GM19025 (cell line): Measurements from ENCODE around the gene OLFML2A.

Experiments used
- ATAC-seq: cut with Tn5 transposase; IDR thresholded peaks from one replicate; pipeline ENCODE4 v1.9.1; 2021; ENCODE audit warnings: mild to moderate bottlenecking, low read depth, moderate library complexity; ENCODE audit not compliant: unreplicated experiment

OLFML2A gene

DNA sequence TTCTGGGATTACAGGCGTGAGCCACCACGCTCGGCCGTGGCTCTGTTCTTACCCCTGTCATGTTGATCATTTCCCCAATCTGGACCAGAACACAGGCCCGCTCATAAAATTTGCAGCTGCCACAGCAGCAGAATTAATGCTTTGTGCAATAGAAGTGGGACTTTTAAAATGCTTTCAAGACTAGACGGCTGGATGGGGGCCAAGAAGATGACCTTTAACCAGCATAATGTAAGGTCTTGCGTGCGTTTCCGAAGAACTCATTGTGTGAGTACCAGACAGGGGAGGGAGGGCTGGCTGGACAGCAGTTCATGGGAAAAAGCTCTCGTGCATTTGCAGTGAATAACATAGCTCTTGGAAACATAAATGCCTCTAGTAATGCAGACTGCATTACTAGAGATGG lies 72.9 kb downstream of the OLFML2A start:
- ATAC-seq = no peak

DNA sequence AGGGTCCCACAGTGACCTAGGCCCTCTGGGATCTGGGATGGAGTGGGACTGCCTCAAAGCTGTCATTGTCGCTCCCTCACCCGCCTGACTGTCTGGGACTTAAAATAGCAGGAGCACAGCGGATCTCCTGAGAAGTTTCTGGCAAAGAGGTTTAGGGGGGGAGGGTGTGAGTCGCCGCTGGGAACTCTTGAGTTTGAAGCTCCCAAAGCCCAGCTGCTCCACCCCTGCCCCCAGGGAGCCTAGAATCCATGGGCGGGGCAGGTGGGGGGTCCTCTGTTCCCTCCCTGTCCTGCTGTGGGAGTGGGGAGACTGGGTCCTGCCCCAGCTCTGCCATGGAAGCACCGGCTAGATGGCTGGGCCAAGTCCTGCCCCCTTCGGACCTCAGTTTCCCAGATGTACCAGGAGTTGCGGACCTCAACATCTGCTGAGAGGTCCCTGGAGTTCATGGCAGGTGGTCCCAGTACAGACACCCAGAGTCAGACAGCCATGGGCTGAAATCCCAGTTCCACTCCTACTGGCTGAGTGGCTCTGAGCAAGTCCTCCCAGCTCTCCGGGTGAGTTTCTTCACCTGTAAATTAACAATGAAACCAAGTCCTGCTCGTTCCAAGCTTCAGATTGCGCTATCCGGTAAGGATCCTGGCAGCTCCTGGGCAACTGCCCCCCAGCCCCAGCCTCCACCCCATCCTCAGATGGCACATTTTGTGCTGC lies 75.3 kb downstream of the OLFML2A start:
- no peak for ATAC-seq

DNA sequence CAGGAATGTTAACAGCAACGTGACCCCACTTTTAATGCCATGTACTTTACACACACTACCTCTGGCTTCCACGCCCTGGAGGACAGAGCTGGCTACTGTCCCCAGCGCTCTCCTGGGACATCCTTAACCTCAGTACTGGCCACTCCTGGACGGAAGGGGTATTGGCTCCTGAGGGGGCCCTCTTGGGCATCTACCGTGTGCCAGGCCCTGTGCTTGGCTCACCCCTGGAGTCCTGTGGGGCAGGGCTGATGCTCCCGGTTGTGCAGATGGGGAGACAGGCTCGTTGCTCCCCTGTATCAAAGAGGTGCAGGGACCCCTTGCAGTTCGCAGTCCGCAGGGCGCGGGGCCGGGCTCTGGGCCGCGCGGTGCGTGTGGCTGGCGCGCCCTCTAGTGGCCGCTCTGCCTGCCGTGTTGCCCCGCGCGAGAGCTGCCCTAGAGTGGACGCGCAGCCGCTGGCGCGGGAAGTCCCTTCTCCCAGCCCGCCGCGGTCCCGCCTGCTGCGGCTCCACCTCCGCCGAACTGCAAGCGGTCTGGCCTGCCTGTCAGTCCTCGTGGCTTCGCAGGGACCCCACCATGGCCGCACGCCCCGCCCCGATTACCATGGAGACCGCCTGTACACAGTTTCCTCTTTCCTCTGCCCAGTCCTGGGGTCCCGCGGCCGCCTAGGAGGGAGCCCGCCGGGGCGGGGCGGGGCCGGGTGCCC lies 76.0 kb downstream of the OLFML2A start, which contains the start of gene WDR38:
TSS of gene WDR38 (plus strand) at position 632 of the 703 bp plus-strand sequence. CDS start 72 bp downstream, outside the sequence.
- ATAC-seq = peak; percentile 77

DNA sequence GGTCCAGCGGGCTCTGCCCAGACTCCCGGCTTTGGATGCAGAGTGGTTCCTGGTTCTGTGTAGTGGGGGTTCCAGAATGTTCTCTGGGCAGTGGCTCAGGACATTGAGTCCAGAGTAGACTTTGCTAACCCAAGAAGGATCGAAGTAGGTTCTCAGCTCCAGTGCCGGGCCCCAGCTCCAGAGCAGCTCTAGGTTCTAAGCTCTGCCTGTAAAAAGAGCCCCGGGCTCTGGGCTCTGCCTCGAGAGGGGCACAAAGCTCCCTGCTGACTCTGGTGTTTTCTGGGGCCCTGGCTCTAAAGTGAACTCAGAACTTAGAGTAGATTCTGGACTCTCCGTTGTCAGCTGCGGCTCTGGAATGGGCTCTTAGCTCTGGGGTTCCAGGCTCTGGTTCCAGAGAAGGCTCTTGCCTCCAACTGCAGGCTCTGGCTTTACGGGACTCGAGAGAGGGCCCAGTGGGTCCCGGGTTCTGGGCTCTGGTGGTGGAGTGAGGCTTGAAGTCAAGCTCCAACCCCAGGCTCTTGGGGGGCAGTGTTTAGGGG lies 76.7 kb downstream of the OLFML2A start:
- ATAC-seq = no peak

DNA sequence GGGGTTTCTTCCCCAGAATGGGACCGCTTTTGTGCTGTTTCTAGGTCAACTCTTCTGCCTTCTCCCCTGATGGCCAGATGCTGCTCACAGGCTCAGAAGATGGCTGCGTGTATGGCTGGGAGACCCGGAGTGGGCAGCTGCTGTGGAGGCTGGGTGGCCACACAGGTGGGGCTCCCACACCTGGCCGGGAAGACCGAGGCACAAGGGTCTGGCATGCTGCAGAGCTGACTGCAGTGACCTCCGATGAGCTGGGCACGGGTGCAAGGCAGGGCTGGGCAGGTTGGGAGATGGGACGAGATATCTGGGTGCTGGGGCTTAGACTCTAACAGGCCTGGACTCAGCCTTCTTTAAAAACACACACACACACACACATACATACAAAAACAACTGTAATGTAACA lies 77.2 kb downstream of the OLFML2A start:
- ATAC-seq = no peak

DNA sequence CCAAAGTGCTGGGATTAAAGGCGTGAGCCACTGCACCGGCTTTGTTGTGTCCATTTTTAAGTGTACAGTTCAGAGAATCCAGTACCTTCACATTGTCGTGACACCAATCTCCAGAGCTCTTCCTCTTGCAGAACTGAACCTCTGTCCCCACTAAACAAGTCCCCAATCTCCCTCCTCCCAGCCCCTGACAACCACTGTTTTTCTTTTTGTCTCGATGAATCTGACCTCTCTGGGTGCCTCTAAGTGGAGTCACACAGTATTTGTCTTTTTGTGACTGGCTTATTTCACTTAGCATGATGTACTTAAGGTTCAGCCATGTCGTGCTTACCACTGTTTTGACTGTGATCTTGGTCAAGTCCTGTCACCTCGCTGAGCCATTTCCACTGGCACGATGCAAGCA lies 77.9 kb downstream of the OLFML2A start:
- no peak for ATAC-seq

DNA sequence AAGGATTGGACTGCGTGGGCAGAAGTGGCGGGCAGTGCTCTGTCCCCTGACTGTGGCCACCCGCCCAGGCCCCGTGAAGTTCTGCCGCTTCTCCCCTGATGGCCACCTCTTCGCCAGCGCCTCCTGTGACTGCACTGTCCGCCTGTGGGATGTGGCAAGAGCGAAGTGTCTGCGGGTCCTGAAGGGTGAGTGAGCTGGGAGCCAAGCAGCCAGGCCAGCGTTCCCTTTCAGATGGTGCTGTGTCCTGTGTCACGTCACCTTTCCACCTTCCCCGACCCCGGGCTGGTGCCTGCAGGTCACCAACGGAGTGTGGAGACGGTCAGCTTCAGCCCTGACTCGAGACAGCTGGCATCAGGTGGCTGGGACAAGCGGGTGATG lies 78.6 kb downstream of the OLFML2A start:
- no peak for ATAC-seq

DNA sequence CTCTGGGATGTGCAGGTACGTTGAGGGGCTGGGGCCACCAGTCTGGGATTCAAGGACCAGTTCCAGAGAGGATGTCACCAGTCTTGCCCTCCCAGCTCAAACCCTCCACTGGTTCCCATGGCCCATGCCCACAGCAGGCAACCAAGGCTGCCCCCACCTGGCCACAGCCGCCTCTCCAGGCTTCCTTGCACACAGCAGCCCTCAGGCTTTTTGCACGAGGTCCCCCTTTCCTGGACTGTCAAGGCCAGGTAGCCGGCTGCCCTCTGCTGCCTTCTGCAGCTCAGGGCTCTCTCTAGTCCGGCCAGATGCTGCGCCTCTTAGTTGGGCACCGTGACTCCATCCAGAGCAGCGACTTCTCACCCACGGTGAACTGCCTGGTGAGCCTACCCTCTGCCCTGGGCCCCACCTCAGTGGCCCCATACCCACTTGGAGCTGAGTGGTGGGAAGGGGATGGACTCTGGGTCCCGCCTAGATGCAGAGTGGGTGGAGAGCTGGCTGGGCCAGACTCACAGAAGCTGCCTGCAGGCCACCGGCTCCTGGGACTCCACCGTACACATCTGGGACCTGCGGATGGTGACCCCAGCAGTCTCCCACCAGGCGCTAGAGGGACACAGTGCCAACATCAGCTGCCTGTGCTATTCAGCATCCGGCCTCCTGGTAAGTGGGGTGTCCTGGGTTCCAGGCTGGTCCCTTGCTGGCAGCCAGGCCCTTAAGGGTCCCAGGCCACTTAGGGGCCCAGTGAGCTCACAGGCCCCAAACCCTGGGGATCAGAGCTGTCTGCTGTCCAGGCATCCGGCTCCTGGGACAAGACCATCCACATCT lies 79.2 kb downstream of the OLFML2A start:
- ATAC-seq = no peak

DNA sequence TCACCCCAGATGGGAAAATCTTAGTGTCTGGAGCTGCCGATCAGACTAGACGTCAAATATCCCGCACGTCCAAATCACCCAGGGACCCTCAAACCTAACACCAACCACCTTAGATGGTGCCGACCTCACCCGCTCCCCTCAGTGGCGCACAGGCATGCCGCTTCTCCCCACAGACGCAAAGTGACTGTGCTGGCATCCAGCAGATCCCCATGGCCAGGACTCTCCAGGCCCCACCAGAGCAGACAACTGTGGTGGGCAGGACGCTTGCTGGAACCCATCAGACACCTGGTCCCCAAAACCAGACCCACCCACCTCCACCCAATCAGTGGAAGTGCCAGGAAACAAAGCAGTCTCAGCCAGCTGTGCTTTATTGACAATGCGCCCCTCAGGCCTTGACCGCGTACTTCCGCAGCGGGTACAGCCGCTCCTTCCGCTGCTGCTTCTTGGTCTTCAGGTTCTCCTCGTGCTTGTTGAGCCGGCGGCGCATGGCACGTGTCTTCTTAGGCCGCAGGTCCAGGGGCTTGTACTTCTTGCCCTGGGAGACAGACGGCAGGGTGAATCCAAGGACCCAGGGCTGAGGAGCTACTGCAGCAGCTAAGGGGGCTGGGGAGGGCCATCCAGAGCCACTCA lies 80.7 kb downstream of the OLFML2A start:
- no peak for ATAC-seq

DNA sequence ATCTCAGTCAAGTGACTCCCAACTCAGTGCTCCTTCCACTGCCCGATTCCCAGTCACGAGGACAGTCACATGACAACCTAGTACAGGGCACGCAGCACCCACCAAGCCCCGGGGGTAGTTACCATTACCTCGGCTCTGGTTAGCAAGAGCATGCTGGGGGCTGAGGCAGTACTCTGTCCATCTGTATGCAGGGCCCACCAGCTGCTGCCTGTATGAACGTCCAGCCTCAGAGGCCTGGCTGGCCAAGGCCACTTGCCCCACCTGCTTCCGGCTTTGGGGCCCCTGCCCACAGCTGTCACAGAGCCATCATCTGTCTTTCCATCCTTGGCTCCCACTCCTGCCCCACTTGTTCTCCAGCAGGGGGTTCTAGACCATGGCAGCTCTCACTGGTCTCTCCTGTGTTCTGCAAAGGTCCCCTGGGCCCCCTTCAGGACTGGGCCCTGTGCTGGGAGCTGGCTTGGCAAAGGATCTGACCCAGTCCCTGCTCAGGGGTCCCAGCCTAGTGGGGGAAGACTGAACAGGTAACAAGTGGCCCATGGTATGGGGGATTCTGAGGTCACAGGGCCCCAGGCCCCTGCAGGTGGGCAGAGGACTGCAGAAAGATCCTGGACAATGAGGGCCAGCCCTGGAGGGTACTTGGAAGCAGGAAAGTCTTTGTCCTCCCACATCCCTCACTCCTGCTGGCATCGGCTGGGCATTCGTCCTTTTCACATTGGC lies 81.6 kb downstream of the OLFML2A start:
- no peak for ATAC-seq

DNA sequence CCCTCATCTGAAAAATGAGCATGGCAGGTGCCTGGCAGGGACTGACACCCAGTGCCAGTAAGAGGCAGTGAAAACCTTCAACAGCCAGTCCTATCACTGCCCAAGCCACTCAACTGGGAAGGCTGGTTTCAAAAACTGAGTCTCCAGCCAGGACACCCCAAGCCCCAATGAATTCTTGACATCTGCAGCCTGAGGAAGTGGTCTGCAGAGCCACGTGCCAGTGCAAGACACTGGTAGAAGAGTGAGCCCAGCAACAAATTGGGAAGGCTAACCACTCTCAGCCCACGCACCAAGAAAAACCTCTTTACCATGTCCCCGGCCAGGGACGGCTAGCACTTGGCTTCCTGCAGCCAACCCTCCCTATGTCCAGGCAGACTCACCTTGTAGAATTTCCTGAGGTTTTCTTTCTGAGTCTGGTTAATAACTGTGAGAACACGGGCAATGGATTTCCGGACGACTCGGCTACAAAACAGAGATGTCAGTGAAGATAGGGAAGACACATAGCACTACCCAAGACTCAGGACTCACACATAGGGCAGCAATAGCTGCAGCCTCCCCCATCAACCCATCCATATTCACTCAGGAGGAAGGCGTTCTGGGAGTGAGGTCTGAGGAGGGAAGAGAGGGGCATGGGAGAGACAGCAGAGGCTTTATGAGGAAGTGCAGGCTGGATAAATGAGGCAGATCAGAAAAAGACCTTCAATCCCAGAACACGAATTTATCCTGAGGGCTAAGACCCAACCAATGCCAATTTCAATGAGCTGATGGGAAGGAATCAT lies 83.1 kb downstream of the OLFML2A start:
- ATAC-seq = no peak

DNA sequence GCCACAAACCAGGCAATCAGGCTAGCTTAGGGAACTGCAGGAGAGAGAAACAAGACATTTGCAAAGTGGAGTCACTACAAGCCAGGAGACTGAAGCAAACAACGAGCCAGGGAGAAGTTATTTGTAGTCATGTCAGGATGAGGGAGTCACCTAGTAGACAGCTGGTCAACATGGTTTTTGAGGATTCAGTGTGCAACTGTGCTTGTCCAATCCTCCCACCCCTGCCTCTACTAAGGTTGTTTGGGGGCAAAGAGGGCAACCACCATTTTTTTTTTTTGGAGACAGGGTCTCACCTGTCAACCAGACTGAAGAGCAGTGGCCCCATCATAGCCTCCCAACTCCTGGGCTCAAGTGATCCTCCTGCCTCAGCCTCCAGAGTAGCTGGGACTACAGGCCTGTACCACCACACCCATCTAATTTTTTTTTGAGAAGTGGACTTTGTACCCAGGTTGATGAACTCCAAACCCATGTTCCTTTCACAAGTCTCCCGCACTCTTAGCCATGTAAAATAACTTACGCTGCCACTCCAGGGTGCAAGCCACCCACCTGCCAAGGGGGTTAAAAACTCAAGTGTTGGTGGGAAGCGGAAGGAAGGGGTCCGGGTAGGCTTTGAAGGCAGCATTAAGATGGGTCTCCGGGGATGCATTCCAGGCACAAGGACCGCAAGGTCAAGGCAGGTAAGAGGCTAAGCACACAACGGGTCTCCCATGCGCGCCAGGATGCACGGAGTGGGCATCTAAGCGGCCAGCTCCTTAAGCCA lies 83.8 kb downstream of the OLFML2A start:
- ATAC-seq = no peak

DNA sequence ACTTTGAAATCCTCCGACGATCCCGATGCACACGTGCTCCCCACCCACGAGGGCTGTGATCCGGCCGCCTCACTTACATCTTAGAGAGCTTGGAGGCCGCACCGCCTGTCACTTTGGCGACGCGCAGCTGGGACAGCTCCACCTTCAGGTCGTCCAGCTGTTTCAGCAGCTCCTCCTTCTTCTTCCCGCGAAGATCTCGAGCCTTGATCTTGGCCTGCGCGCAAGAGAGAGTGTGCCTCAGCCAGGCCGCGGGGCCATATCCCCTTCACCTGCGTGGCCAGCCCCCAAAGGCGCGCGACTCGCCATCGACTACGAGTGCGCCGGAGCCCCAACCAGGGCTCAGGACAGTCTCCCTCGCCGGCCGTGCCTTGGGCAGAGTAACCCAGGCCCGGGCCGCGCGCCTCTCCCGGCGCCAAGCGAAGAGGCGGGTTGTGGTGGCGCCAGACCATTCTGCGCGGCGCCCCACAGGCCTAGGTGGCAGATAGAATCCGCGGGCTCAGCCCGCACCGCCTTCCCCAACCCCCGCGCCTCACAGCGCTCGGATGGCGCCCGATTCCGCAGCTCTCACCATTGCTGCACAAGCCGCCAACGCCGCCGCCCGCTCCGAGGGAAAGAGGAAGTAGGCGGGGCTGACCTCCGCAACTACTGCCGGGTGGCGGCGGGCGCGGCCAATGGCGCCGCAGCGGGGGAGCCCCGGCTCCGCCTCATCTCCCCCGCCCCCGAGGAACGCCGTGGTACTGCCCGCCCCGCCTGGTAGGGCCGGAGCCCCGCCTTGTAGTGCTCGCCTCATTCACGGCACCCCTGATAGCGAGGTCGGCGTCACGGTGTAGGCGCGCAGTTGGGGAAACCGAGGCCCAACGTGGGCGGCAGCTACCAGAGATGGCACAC lies 84.7 kb downstream of the OLFML2A start, which contains the start of the genes ARPC5L and RPL35:
TSS of gene ARPC5L (plus strand) at position 789 of the 888 bp plus-strand sequence. CDS start 7,161 bp downstream, outside the sequence.
TSS of gene RPL35 (minus strand) at position 616 of the 888 bp plus-strand sequence. CDS start at position 571, 45 bp downstream.
- ATAC-seq = peak; percentile 92

DNA sequence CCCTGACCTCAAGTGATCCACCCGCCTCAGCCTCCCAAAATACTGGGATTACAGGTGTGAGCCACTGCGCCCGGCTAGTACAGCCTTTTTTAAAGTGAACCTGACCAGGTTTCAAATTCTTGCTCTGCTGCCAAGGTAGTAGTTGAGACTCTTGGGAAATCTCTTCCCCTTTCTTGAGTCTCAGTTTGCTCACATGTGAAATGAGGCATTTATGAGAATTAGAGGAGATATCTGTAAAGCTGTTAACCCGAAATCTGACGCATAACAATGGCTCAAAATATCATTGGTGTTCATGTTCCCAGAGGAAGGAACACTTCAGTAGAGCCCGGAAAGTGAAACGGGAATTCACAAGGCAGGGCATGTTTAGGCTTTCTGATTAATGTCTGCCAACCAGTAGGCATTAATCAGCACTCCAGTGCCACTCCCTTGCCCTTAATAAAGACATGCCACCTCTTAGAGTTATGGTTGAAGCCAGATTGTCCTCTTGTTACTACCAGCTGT lies 86.5 kb downstream of the OLFML2A start:
- no peak for ATAC-seq
